H9 (cell line): Measurements from ENCODE around the gene SLC48A1. TPM values are rescaled to one million over a fixed set of nuclear protein-coding genes. Genes with fewer than 3 reads are reported as not detected.

Experiments used
- DNase-seq: peaks from one replicate; pipeline ENCODE4 v3.0.0-alpha.2; 2017
- H2AFZ ChIP-seq: one replicate; pipeline ENCODE4 v1.6.1; 2013; ENCODE audit warnings: mild to moderate bottlenecking, low read length, control low read depth, moderate library complexity
- H2AK5ac ChIP-seq: 2 replicates; pipeline ENCODE4 v1.6.1; 2013; ENCODE audit warnings: low read length, control low read depth, mixed read lengths; ENCODE audit not compliant: insufficient read length
- H2BK120ac ChIP-seq: one replicate; pipeline ENCODE4 v1.6.1; 2013; ENCODE audit warnings: low read depth, mild to moderate bottlenecking, low read length, control low read depth, inconsistent platforms; ENCODE audit not compliant: poor library complexity, severe bottlenecking
- H2BK12ac ChIP-seq: 2 replicates; pipeline ENCODE4 v1.6.1; 2013; ENCODE audit warnings: low read length, control low read depth, mixed read lengths, low read depth; ENCODE audit not compliant: insufficient read length
- H2BK15ac ChIP-seq: 2 replicates; pipeline ENCODE4 v1.6.1; 2013; ENCODE audit warnings: low read depth, low read length, control low read depth
- H2BK20ac ChIP-seq: one replicate; pipeline ENCODE4 v1.6.1; 2013; ENCODE audit warnings: low read depth, mild to moderate bottlenecking, low read length, control low read depth, inconsistent platforms; ENCODE audit not compliant: poor library complexity, severe bottlenecking
- H2BK5ac ChIP-seq: 2 replicates; pipeline ENCODE4 v1.6.1; 2013; ENCODE audit warnings: low read length, control low read depth, mixed read lengths; ENCODE audit not compliant: insufficient read length
- H3K14ac ChIP-seq: 2 replicates; pipeline ENCODE4 v1.6.1; 2013; ENCODE audit warnings: low read length, control low read depth; ENCODE audit not compliant: insufficient read depth
- H3K18ac ChIP-seq: 2 replicates; pipeline ENCODE4 v1.6.1; 2013; ENCODE audit warnings: low read depth, mild to moderate bottlenecking, mixed read lengths, low read length, control low read depth; ENCODE audit not compliant: insufficient read length
- H3K23ac ChIP-seq: 2 replicates; pipeline ENCODE4 v1.6.1; 2013; ENCODE audit warnings: low read length, control low read depth, mixed read lengths, low read depth; ENCODE audit not compliant: insufficient read length
- H3K23me2 ChIP-seq: 2 replicates; pipeline ENCODE4 v1.6.1; 2013; ENCODE audit warnings: low read depth, mild to moderate bottlenecking, mixed read lengths, low read length, control low read depth; ENCODE audit not compliant: insufficient read length, poor library complexity, severe bottlenecking
- H3K27ac ChIP-seq: 2 replicates; pipeline ENCODE4 v1.5.1; 2013; ENCODE audit warnings: low read length, control low read depth, mixed read lengths, low read depth; ENCODE audit not compliant: insufficient read length
- H3K27me3 ChIP-seq: 2 replicates; pipeline ENCODE4 v1.6.1; 2013; ENCODE audit warnings: low read length, control low read depth, inconsistent platforms; ENCODE audit not compliant: insufficient read depth
- H3K4ac ChIP-seq: 2 replicates; pipeline ENCODE4 v1.6.1; 2013; ENCODE audit warnings: low read depth, mild to moderate bottlenecking, control low read depth, inconsistent platforms, low read length, moderate library complexity
- H3K4me1 ChIP-seq: 2 replicates; pipeline ENCODE4 v1.6.1; 2013; ENCODE audit warnings: low read length, control low read depth, inconsistent platforms; ENCODE audit not compliant: insufficient read depth
- H3K4me2 ChIP-seq: 2 replicates; pipeline ENCODE4 v1.6.1; 2013; ENCODE audit warnings: low read length, control low read depth, mixed read lengths; ENCODE audit not compliant: insufficient read length, insufficient read depth
- H3K56ac ChIP-seq: 2 replicates; pipeline ENCODE4 v1.6.1; 2013; ENCODE audit warnings: low read depth, mild to moderate bottlenecking, mixed read lengths, low read length, control low read depth; ENCODE audit not compliant: insufficient read length
- H3K79me1 ChIP-seq: 2 replicates; pipeline ENCODE4 v1.6.1; 2013; ENCODE audit warnings: low read depth, mild to moderate bottlenecking, moderate library complexity, low read length, control low read depth, inconsistent platforms; ENCODE audit not compliant: insufficient read depth, poor library complexity, severe bottlenecking
- H3K79me2 ChIP-seq: 2 replicates; pipeline ENCODE4 v1.6.1; 2013; ENCODE audit warnings: low read length, control low read depth, inconsistent platforms; ENCODE audit not compliant: insufficient read depth
- H3K9ac ChIP-seq: 2 replicates; pipeline ENCODE4 v1.6.1; 2013; ENCODE audit warnings: low read length, control low read depth, mixed read lengths; ENCODE audit not compliant: insufficient read length; ENCODE audit errors: extremely low read depth
- H3K9me3 ChIP-seq: one replicate; pipeline ENCODE4 v1.6.1; 2013; ENCODE audit warnings: low read depth, low read length, inconsistent platforms; ENCODE audit not compliant: control insufficient read depth
- H3T11ph ChIP-seq: one replicate; pipeline ENCODE4 v1.6.1; 2013; ENCODE audit warnings: mild to moderate bottlenecking, low read length, control low read depth, inconsistent platforms
- H4K20me1 ChIP-seq: one replicate; pipeline ENCODE4 v1.6.1; 2013; ENCODE audit not compliant: control insufficient read depth, insufficient read length, insufficient read depth
- H4K5ac ChIP-seq: 2 replicates; pipeline ENCODE4 v1.6.1; 2013; ENCODE audit warnings: low read depth, mild to moderate bottlenecking, mixed read lengths, low read length, control low read depth; ENCODE audit not compliant: insufficient read length
- H4K8ac ChIP-seq: replicated peaks from 2 replicates; pipeline ENCODE4 v1.6.1; 2013; ENCODE audit warnings: low read length, control low read depth, mixed read lengths, low read depth; ENCODE audit not compliant: insufficient read length
- H4K91ac ChIP-seq: 2 replicates; pipeline ENCODE4 v1.6.1; 2013; ENCODE audit warnings: low read depth, mild to moderate bottlenecking, moderate library complexity, mixed read lengths, low read length, control low read depth; ENCODE audit not compliant: insufficient read length
- H3K27ac Mint-ChIP-seq, 3 experiments: 2 replicates in 2 of 3; 3 replicates in 1 of 3; pipeline ENCODE4 v1.8.0; 2020 to 2021; ENCODE audit warnings: mixed read lengths in 3 of 3, mild to moderate bottlenecking in 1 of 3, moderate library complexity in 1 of 3
- H3K27me3 Mint-ChIP-seq: 2 replicates; pipeline ENCODE4 v1.8.0; 2021; ENCODE audit warnings: low read depth, mild to moderate bottlenecking, moderate library complexity, mixed read lengths
- H3K36me3 Mint-ChIP-seq, 3 experiments: 2 replicates in 2 of 3; 3 replicates in 1 of 3; pipeline ENCODE4 v1.8.0; 2020 to 2021; ENCODE audit warnings: low read depth in 3 of 3, mixed read lengths in 3 of 3; ENCODE audit not compliant: insufficient read depth in 1 of 3
- H3K4me1 Mint-ChIP-seq, 2 experiments: 2 replicates each; pipeline ENCODE4 v1.8.0; 2020; ENCODE audit warnings: mixed read lengths in 2 of 2
- H3K4me3 Mint-ChIP-seq, 2 experiments: 2 replicates in 1 of 2; 3 replicates in 1 of 2; pipeline ENCODE4 v1.8.0; 2020 to 2021; ENCODE audit warnings: mild to moderate bottlenecking in 2 of 2, mixed read lengths in 2 of 2, moderate library complexity in 1 of 2
- H3K9me3 Mint-ChIP-seq, 2 experiments: 2 replicates in 1 of 2; 3 replicates in 1 of 2; pipeline ENCODE4 v1.8.0; 2020; ENCODE audit warnings: mild to moderate bottlenecking in 2 of 2, mixed read lengths in 2 of 2, moderate library complexity in 1 of 2
- whole genome bisulfite sequencing: extraction: QIAGEN DNeasy Blood & Tissue Kit; methylation state at CpG from one replicate; pipeline ENCODE4 v1.1.7; 2013; ENCODE audit warnings: missing lambda C conversion rate, low lambda C conversion rate, mixed read lengths; ENCODE audit not compliant: insufficient read length; ENCODE audit errors: extremely low coverage; 5-methylcytosine and 5-hydroxymethylcytosine counted together
- total RNA-seq: library from RNA; stranded (reverse); gene quantifications from 2 replicates; pipeline ENCODE4 v1.2.1, GENCODE V29; 2021
- TF ChIP-seq, protein P1 (sequence below): fragments of 200-600 bp; sonication (generic); conservative IDR thresholded peaks from 3 replicates; pipeline ENCODE4 v1.8.0; 2021; ENCODE audit warnings: antibody characterized with exemption, mild to moderate bottlenecking

Gene SLC48A1
- total RNA-seq, 1 experiment from 2014 or later: 10.6 TPM

DNA sequence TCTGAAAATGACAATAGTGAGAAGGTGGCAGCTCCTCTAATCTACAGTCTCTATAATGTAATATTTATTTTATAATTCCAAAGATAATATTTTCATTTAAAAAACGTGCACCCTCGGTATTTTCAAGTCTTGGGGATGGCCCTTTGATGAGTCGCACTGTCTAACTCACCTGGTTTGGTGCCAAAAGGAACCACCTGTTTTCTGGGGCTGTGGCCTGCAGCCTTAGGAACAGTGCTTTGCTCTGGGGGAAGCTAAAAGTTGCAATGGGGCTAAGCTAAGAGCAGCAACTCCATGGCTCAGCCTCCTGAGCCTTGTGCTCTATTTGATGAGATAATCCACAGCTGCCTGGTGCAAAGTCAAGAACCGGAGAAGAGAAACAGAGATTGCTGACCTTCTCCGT, 41.3 kb upstream of the SLC48A1 start:
- H2AFZ ChIP-seq: no peak overlapping the region
- no peak overlapping the region for H2BK12ac ChIP-seq
- H3K36me3 Mint-ChIP-seq: no peaks in the 10 kb centered on the region
- H3T11ph ChIP-seq: no peak overlapping the region
- H2AK5ac ChIP-seq: no peak overlapping the region
- H3K14ac ChIP-seq: no peak overlapping the region
- H3K56ac ChIP-seq: no peak overlapping the region
- no peak overlapping the region for H2BK5ac ChIP-seq
- H4K5ac ChIP-seq: no peak overlapping the region
- no peak overlapping the region for H2BK20ac ChIP-seq
- WGBS: no CpG with 5 or more reads among the region's 5 CpGs
- no peak overlapping the region for H4K91ac ChIP-seq
- 0 out of 7 replicates have a peak overlapping the region, but pooled peaks of 1 of the 3 experiments have one; percentile 37 for H3K27ac Mint-ChIP-seq
- TF ChIP-seq, protein P1, sequence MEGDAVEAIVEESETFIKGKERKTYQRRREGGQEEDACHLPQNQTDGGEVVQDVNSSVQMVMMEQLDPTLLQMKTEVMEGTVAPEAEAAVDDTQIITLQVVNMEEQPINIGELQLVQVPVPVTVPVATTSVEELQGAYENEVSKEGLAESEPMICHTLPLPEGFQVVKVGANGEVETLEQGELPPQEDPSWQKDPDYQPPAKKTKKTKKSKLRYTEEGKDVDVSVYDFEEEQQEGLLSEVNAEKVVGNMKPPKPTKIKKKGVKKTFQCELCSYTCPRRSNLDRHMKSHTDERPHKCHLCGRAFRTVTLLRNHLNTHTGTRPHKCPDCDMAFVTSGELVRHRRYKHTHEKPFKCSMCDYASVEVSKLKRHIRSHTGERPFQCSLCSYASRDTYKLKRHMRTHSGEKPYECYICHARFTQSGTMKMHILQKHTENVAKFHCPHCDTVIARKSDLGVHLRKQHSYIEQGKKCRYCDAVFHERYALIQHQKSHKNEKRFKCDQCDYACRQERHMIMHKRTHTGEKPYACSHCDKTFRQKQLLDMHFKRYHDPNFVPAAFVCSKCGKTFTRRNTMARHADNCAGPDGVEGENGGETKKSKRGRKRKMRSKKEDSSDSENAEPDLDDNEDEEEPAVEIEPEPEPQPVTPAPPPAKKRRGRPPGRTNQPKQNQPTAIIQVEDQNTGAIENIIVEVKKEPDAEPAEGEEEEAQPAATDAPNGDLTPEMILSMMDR: no peak
- no peaks in the 10 kb centered on the region for H4K20me1 ChIP-seq
- H3K4me2 ChIP-seq: no peak overlapping the region
- peaks cover 19 to 26% of the 10 kb centered on the region in 2 experiments for H3K4me1 Mint-ChIP-seq
- no peak overlapping the region for H2BK15ac ChIP-seq
- no peak overlapping the region for H4K8ac ChIP-seq
- H3K23me2 ChIP-seq: no peaks in the 10 kb centered on the region
- H3K23ac ChIP-seq: no peak overlapping the region
- no peak overlapping the region for H3K4ac ChIP-seq
- H3K27ac ChIP-seq: no peak overlapping the region
- no peaks in the 10 kb centered on the region for H3K79me1 ChIP-seq
- no peaks in the 10 kb centered on the region for H3K79me2 ChIP-seq
- H3K9me3 Mint-ChIP-seq: no peaks in the 10 kb centered on the region
- no peak overlapping the region for H3K4me3 Mint-ChIP-seq
- H3K9ac ChIP-seq: no peak overlapping the region
- DNase-seq: no peak
- no peaks in the 10 kb centered on the region for H3K27me3 ChIP-seq
- no peaks in the 10 kb centered on the region for H3K9me3 ChIP-seq
- H2BK120ac ChIP-seq: no peak overlapping the region
- H3K4me1 ChIP-seq: peaks cover 3% of the 10 kb centered on the region; the same call in 1 of the 2 replicates
- no peak overlapping the region for H3K18ac ChIP-seq
- peaks cover 9% of the 10 kb centered on the region for H3K27me3 Mint-ChIP-seq
